HCT116 (cell line): ENCODE results near the gene NID2. TPM values are rescaled to one million over a fixed set of nuclear protein-coding genes. Genes with fewer than 3 reads are reported as not detected.

Experiments used
- ATAC-seq: fragments of 200-7000 bp; cut with Tn5 transposase; 2 replicates; pipeline ENCODE4 v1.9.1; 2020; ENCODE audit warnings: mild to moderate bottlenecking, moderate library complexity
- BruUV-seq: library from RNA; stranded (reverse); fragments of 400-500 nt; replicated peaks from 2 replicates; lab custom pipeline; 2021; lab: Mats Ljungman, UMichigan
- CTCF ChIA-PET: fragments of 300-600 bp; sonication (Branson Sonifier 250); formaldehyde crosslinking; loops from one replicate; lab custom pipeline; 2021; ENCODE audit warnings: antibody characterized with exemption; lab: Charles Lee
- POLR2A ChIA-PET: fragments of 300-600, 350-600 bp; sonication (Branson Sonifier 250); formaldehyde crosslinking; loops from one replicate; lab custom pipeline; 2021; ENCODE audit warnings: antibody characterized with exemption; lab: Charles Lee
- RAD21 ChIA-PET, 2 experiments: fragments of 300-600 bp; sonication (Branson Sonifier 250); formaldehyde crosslinking; loops; one replicate each; lab custom pipeline; 2023; ENCODE audit warnings: low total read pairs in 2 of 2; ENCODE audit not compliant: uncharacterized antibody in 2 of 2, unreplicated experiment in 2 of 2, low non-redundant PET in 1 of 2; lab: Charles Lee
- DNase-seq: peaks from one replicate; pipeline ENCODE4 v3.0.0-alpha.2; 2010; ENCODE audit warnings: low read depth, low spot score
- H2AFZ ChIP-seq: fragments of 200-600 bp; shearing (Covaris generic), sonication (generic); 2 replicates; pipeline ENCODE4 v1.6.1; 2017; ENCODE audit warnings: low read depth, mixed run types, mixed read lengths, antibody characterized with exemption, low read length; ENCODE audit not compliant: poor library complexity, severe bottlenecking
- H3K27ac ChIP-seq: 2 replicates; pipeline ENCODE4 v1.5.1; 2012; ENCODE audit warnings: low read depth, low read length
- H3K27me3 ChIP-seq: fragments of 200-600 bp; sonication (generic); 2 replicates; pipeline ENCODE4 v1.6.1; 2016; ENCODE audit warnings: mixed run types, low read length, mixed read lengths; ENCODE audit not compliant: insufficient read depth
- H3K36me3 ChIP-seq, 2 experiments: fragments of 200-500 bp in 1 of 2; fragments of 200-600 bp in 1 of 2; sonication (Bioruptor generic) in 1 of 2; sonication (generic) in 1 of 2; 2 replicates each; pipeline versions ENCODE4 v1.5.1 to v1.6.1; 2014 to 2016; ENCODE audit warnings: low read length in 2 of 2, inconsistent platforms in 1 of 2, mixed read lengths in 1 of 2, mixed run types in 1 of 2; ENCODE audit not compliant: insufficient read depth in 2 of 2, control insufficient read depth in 1 of 2
- H3K4me1 ChIP-seq, 2 experiments: fragments of 200-600 bp in 1 of 2; sonication (generic) in 1 of 2; 2 replicates each; pipeline versions ENCODE4 v1.5.1 to v1.6.1; 2012 to 2017; ENCODE audit warnings: low read length in 2 of 2, inconsistent platforms in 1 of 2, mild to moderate bottlenecking in 1 of 2, mixed read lengths in 1 of 2, mixed run types in 1 of 2, moderate library complexity in 1 of 2; ENCODE audit not compliant: insufficient read depth in 2 of 2, control insufficient read depth in 1 of 2
- H3K4me2 ChIP-seq: fragments of 200-600 bp; sonication (generic); 2 replicates; pipeline ENCODE4 v1.6.1; 2017; ENCODE audit warnings: mixed run types, low read length, mixed read lengths
- H3K4me3 ChIP-seq, 2 experiments: fragments of 200-600 bp in 1 of 2; sonication (generic) in 1 of 2; replicated peaks in 1 of 2; 2 replicates each; pipeline ENCODE4 v1.5.1; 2011 to 2016; ENCODE audit warnings: low read length in 2 of 2, control low read depth in 1 of 2, low read depth in 1 of 2, mild to moderate bottlenecking in 1 of 2, mixed read lengths in 1 of 2, mixed run types in 1 of 2
- H3K79me2 ChIP-seq: fragments of 200-600 bp; sonication (generic); 2 replicates; pipeline ENCODE4 v1.6.1; 2017; ENCODE audit warnings: mild to moderate bottlenecking, mixed run types, low read length, moderate library complexity, mixed read lengths; ENCODE audit not compliant: insufficient read depth
- H3K9ac ChIP-seq: fragments of 200-600 bp; sonication (generic); 2 replicates; pipeline ENCODE4 v1.6.1; 2016; ENCODE audit warnings: low read length, mixed read lengths
- H3K9me2 ChIP-seq: fragments of 200-600 bp; sonication (generic), shearing (Covaris generic); 2 replicates; pipeline ENCODE4 v1.6.1; 2017; ENCODE audit warnings: mixed run types, mild to moderate bottlenecking, moderate library complexity; ENCODE audit not compliant: insufficient read depth
- H3K9me3 ChIP-seq, 2 experiments: fragments of 200-500 bp in 1 of 2; fragments of 200-600 bp in 1 of 2; sonication (Bioruptor generic) in 1 of 2; sonication (generic) in 1 of 2; 2 replicates each; pipeline ENCODE4 v1.6.1; 2014 to 2017; ENCODE audit warnings: low read length in 2 of 2, mixed read lengths in 2 of 2, inconsistent platforms in 1 of 2, low read depth in 1 of 2, mild to moderate bottlenecking in 1 of 2, mixed run types in 1 of 2, moderate library complexity in 1 of 2; ENCODE audit not compliant: control insufficient read depth in 1 of 2, insufficient read depth in 1 of 2
- H4K20me1 ChIP-seq: fragments of 200-600 bp; sonication (generic), shearing (Covaris generic); 2 replicates; pipeline ENCODE4 v1.6.1; 2017; ENCODE audit warnings: mixed run types, mild to moderate bottlenecking, moderate library complexity; ENCODE audit not compliant: insufficient read depth
- CBX3 ChIP-seq: IDR thresholded peaks from 2 replicates; pipeline ENCODE4 v1.6.1; 2012; ENCODE audit warnings: low read depth
- CEBPB ChIP-seq: IDR thresholded peaks from 2 replicates; pipeline ENCODE4 v1.6.1; 2012; ENCODE audit warnings: low read depth
- EGR1 ChIP-seq: IDR thresholded peaks from 2 replicates; pipeline ENCODE4 v1.6.1; 2012; ENCODE audit warnings: low read depth
- ELF1 ChIP-seq: IDR thresholded peaks from 2 replicates; pipeline ENCODE4 v1.6.1; 2012; ENCODE audit warnings: low read depth, borderline replicate concordance
- EZH2 ChIP-seq: fragments of 200-600 bp; sonication (generic); IDR thresholded peaks from 2 replicates; pipeline ENCODE4 v1.6.1; 2017; ENCODE audit warnings: antibody characterized with exemption, mixed run types
- EZH2phosphoT487 ChIP-seq: fragments of 200-600 bp; IDR thresholded peaks from 2 replicates; pipeline ENCODE4 v1.6.1; 2018; ENCODE audit warnings: antibody characterized with exemption, borderline replicate concordance
- JUND ChIP-seq: IDR thresholded peaks from 2 replicates; pipeline ENCODE4 v1.6.1; 2012
- POLR2A ChIP-seq: IDR thresholded peaks from 2 replicates; pipeline ENCODE4 v1.7.0; 2011; ENCODE audit warnings: borderline replicate concordance; ENCODE audit not compliant: insufficient read depth, insufficient read length; ENCODE audit errors: extremely low read depth
- POLR2AphosphoS5 ChIP-seq: IDR thresholded peaks from 2 replicates; pipeline ENCODE4 v1.6.1; 2011; ENCODE audit warnings: mild to moderate bottlenecking, low read depth, low read length, moderate library complexity
- RAD21 ChIP-seq: IDR thresholded peaks from 2 replicates; pipeline ENCODE4 v1.6.1; 2012; ENCODE audit warnings: low read depth, mild to moderate bottlenecking
- SIN3A ChIP-seq: IDR thresholded peaks from 2 replicates; pipeline ENCODE4 v1.6.1; 2012; ENCODE audit warnings: low read depth
- SP1 ChIP-seq: IDR thresholded peaks from 2 replicates; pipeline ENCODE4 v1.6.1; 2012; ENCODE audit warnings: low read depth
- SRF ChIP-seq: IDR thresholded peaks from 2 replicates; pipeline ENCODE4 v1.6.1; 2012; ENCODE audit warnings: low read depth
- TCF7L2 ChIP-seq: IDR thresholded peaks from 2 replicates; pipeline ENCODE4 v1.7.0; 2011; ENCODE audit warnings: borderline replicate concordance, inconsistent platforms; ENCODE audit not compliant: insufficient read depth, insufficient read length; ENCODE audit errors: extremely low read depth
- YY1 ChIP-seq: IDR thresholded peaks from 2 replicates; pipeline ENCODE4 v1.6.1; 2011; ENCODE audit warnings: low read length, low read depth, moderate library complexity, mild to moderate bottlenecking; ENCODE audit not compliant: insufficient replicate concordance; ENCODE audit errors: extremely low read depth
- ZFX ChIP-seq: fragments of 450-650 bp; IDR thresholded peaks from 2 replicates; pipeline ENCODE4 v1.6.1; 2017
- ZNF274 ChIP-seq: fragments of 200-500 bp; sonication (Bioruptor generic); IDR thresholded peaks from 2 replicates; pipeline ENCODE4 v1.6.1; 2014; ENCODE audit warnings: mild to moderate bottlenecking, low read depth, low read length, inconsistent platforms
- intact Hi-C: fragments of 100-400 bp; cut with micrococcal nuclease; formaldehyde crosslinking; loops from 2 replicates; pipeline ENCODE4 v1.10.0; 2022
- total RNA-seq: library from RNA; stranded (reverse); gene quantifications from one replicate; pipeline ENCODE4 v1.2.1, GENCODE V29; 2021; ENCODE audit not compliant: unreplicated experiment
- TF ChIP-seq, protein P1 (sequence below), 3 experiments: fragments of 200-600 bp in 1 of 3; sonication (generic) in 1 of 3; IDR thresholded peaks in 2 of 3; conservative IDR thresholded peaks in 1 of 3; 2 replicates each; pipeline ENCODE4 v1.5.1; 2012 to 2017; ENCODE audit warnings: low read depth in 2 of 3, low read length in 2 of 3, antibody characterized with exemption in 1 of 3, borderline replicate concordance in 1 of 3, control low read depth in 1 of 3, mild to moderate bottlenecking in 1 of 3, mixed read lengths in 1 of 3, mixed run types in 1 of 3, moderate library complexity in 1 of 3; ENCODE audit not compliant: insufficient read depth in 1 of 3
- TF ChIP-seq, protein P2 (sequence below): IDR thresholded peaks from 2 replicates; pipeline ENCODE4 v1.6.1; 2012; ENCODE audit warnings: low read depth

Gene NID2
- total RNA-seq, 1 experiment from 2014 or later = 0.84 TPM

DNA sequence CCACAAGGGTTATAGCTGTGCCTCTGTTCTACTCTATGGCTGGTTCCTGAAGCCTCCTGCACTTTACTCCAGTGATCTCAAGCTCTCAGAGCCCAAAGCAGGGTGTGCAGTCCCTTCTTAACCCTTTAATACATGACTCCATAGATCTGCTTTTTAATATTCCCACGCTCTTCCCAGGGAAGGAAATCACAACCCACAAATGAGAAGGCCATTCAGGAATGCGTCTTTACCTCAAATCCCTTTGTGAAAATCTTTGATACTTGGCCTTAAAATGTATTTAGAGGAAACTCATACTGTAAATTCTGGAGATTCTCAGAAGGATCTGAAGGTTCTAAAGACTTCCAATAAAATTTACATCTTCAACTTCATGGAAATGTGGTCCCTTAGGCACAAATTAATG, 17.0 kb downstream of the NID2 start:
- ChIA-PET RAD21 (no interaction called here), CTCF (no interaction called here), POLR2A (no interaction called here)
- Histone ChIP-seq H3K27ac (no peak overlapping the region), H3K79me2 (no peaks in the 10 kb centered on the region), H3K4me1 (no peaks in the 10 kb centered on the region), H3K4me2 (no peak overlapping the region), H3K4me3 (no peak overlapping the region), H4K20me1 (no peaks in the 10 kb centered on the region), H3K27me3 (no peaks in the 10 kb centered on the region), H3K9me2 (no peaks in the 10 kb centered on the region), H3K36me3 (no peaks in the 10 kb centered on the region), H2AFZ (no peak overlapping the region), H3K9me3 (no peaks in the 10 kb centered on the region), H3K9ac (no peak overlapping the region)
- TF ChIP-seq EGR1 = no peak
- no peak for TF ChIP-seq SRF
- no peak for TF ChIP-seq SIN3A
- no peak for TF ChIP-seq TCF7L2
- TF ChIP-seq SP1 = no peak
- TF ChIP-seq RAD21 = no peak
- TF ChIP-seq JUND = no peak
- no peak for TF ChIP-seq EZH2
- TF ChIP-seq CBX3 = no peak
- no peak for TF ChIP-seq EZH2phosphoT487
- intact Hi-C loops = no loop called here
- ATAC-seq (no peak), DNase-seq (no peak)
- BruUV-seq = no TSS peak

DNA sequence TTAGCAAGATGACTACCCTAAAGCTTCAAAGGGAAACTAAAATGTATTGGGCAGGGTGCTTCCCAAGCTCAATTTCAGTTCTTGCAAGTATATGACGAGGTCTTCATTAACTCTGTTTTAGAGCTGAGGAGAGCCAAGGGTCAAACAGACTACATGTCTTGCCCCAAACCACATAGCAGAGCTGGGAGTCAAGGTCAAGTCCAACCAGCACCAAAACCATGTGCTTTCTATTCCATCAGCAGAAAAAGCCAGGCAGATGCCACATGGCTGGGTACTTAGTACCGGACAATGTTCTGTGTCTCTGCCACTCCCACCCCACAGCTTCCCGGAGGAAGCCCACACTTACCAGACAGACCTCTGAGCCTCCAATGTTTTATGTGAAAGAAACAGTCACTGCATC, 17.6 kb downstream of the NID2 start:
- CTCF ChIA-PET = no interaction called here
- TF ChIP-seq YY1 (no peak), ZNF274 (no peak), SP1 (no peak), JUND (no peak), ELF1 (no peak), CEBPB (no peak), ZFX (no peak), POLR2AphosphoS5 (no peak), SRF (no peak), EZH2phosphoT487 (no peak), POLR2A (no peak), SIN3A (no peak)
- TF ChIP-seq, protein P1, sequence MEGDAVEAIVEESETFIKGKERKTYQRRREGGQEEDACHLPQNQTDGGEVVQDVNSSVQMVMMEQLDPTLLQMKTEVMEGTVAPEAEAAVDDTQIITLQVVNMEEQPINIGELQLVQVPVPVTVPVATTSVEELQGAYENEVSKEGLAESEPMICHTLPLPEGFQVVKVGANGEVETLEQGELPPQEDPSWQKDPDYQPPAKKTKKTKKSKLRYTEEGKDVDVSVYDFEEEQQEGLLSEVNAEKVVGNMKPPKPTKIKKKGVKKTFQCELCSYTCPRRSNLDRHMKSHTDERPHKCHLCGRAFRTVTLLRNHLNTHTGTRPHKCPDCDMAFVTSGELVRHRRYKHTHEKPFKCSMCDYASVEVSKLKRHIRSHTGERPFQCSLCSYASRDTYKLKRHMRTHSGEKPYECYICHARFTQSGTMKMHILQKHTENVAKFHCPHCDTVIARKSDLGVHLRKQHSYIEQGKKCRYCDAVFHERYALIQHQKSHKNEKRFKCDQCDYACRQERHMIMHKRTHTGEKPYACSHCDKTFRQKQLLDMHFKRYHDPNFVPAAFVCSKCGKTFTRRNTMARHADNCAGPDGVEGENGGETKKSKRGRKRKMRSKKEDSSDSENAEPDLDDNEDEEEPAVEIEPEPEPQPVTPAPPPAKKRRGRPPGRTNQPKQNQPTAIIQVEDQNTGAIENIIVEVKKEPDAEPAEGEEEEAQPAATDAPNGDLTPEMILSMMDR (IDR thresholded peaks at IDR 0.05 in 2 of 3, conservative IDR thresholded peaks at IDR 0.05 in 1 of 3; ENCODE audit: borderline replicate concordance in 1 of 3, insufficient read depth in 1 of 3, low read depth in 2 of 3, low read length in 2 of 3) = no peak
- TF ChIP-seq, protein P2, sequence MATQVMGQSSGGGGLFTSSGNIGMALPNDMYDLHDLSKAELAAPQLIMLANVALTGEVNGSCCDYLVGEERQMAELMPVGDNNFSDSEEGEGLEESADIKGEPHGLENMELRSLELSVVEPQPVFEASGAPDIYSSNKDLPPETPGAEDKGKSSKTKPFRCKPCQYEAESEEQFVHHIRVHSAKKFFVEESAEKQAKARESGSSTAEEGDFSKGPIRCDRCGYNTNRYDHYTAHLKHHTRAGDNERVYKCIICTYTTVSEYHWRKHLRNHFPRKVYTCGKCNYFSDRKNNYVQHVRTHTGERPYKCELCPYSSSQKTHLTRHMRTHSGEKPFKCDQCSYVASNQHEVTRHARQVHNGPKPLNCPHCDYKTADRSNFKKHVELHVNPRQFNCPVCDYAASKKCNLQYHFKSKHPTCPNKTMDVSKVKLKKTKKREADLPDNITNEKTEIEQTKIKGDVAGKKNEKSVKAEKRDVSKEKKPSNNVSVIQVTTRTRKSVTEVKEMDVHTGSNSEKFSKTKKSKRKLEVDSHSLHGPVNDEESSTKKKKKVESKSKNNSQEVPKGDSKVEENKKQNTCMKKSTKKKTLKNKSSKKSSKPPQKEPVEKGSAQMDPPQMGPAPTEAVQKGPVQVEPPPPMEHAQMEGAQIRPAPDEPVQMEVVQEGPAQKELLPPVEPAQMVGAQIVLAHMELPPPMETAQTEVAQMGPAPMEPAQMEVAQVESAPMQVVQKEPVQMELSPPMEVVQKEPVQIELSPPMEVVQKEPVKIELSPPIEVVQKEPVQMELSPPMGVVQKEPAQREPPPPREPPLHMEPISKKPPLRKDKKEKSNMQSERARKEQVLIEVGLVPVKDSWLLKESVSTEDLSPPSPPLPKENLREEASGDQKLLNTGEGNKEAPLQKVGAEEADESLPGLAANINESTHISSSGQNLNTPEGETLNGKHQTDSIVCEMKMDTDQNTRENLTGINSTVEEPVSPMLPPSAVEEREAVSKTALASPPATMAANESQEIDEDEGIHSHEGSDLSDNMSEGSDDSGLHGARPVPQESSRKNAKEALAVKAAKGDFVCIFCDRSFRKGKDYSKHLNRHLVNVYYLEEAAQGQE = no peak

More for the DNA sequence above, 17.6 kb downstream of the NID2 start:
- Histone ChIP-seq H3K36me3 (no peaks in the 10 kb centered on the region), H2AFZ (no peak overlapping the region), H3K9me3 (no peaks in the 10 kb centered on the region), H3K27me3 (no peaks in the 10 kb centered on the region), H4K20me1 (no peaks in the 10 kb centered on the region), H3K4me1 (no peaks in the 10 kb centered on the region), H3K9me2 (no peaks in the 10 kb centered on the region), H3K4me2 (no peak overlapping the region), H3K9ac (no peak overlapping the region), H3K27ac (no peak overlapping the region), H3K79me2 (no peaks in the 10 kb centered on the region), H3K4me3 (no peak overlapping the region)
- no TSS peak for BruUV-seq
- intact Hi-C loops = no loop called here
- DNase-seq = no peak
- no peak for ATAC-seq
- ChIA-PET RAD21 (no interaction called here), POLR2A (no interaction called here)
